ENCODE results near the gene HIGD2B.
"Not testable (repeated sequence)": the region's sequence is repeated elsewhere in the genome, so short reads cannot be mapped to it uniquely, and the experiment has no call there.

The HIGD2B gene

DNA sequence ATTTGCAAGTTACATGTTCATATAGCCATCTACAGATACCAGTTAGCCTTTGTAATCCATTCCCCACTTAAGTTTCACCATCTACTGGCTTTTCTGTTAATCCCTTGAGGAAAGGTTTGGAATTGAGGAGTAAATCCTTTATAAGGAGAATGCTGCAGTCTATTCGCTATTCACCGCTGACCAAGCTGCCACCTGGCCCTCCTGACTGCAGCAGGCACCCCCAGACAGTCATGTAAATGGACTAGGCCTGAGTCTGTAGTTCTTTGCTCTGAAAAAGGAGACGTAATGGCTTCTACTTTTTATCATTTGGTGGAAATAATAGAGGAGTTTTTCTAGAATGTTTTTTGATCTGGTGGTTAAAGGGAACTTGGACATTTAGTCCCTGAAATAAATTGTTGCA lies 3.2 kb downstream of the HIGD2B start:
- FAIRE-seq (no peak), DNase-seq (ENCODE audit: extremely low spot score, insufficient read length, low read depth) (no peak)

GRCh38 chr15:72680931-72681330 lies 5.1 kb downstream of the HIGD2B start:
- DNase-seq (ENCODE audit: extremely low spot score, insufficient read length, low read depth) (no peak), FAIRE-seq (no peak)

- FAIRE-seq (no peak), DNase-seq (ENCODE audit: extremely low spot score, insufficient read length, low read depth) (no peak)
Measured at GRCh38 chr15:72676838-72677237, 9.1 kb downstream of the HIGD2B start.

DNA sequence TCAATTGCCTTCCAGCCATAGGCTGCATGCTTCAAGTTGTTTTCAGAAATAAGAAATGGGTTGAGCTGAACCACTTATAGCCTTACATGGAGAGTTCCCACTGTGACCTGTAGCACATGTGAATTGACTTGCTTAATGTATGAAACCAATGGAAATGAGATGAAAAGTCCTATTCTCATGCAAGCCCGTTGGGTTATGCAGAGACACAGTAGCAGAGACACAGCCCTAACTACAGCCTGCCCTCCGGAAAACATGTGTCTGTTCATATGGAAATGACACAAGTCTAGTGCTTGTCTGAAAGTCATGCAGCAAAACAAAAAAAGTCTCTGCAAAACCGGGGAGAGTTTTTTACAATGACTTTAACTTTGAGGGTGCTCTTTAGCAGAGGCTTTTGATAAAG lies 14.5 kb downstream of the HIGD2B start:
- DNase-seq (ENCODE audit: extremely low spot score, insufficient read length, low read depth) (no peak), FAIRE-seq (no peak)

GRCh38 chr15:72670656-72671352 lies 15.2 kb downstream of the HIGD2B start:
- FAIRE-seq (peak; percentile 75), DNase-seq (ENCODE audit: extremely low spot score, insufficient read length, low read depth) (peak; percentile 25)

DNA sequence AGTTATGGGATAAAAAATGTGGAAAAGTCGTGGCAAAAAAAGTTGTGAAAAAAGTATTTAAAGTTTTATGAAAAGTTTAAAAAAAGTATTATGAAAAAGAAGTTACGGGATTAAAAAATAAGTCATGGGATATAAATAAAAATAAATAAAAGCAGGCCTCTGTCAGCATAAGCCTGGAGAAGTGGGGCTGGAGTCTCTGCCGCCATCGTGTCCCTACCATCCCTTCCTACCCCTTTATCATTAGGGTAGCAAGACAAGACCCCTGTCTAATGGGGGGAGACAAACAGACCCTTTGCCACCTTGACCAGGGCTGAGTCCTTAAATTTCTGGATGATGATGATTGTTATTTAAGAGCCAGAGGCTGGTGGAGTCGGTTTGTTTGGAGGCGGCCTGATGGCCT lies 16.2 kb downstream of the HIGD2B start:
- not testable (repeated sequence) for DNase-seq (ENCODE audit: extremely low spot score, insufficient read length, low read depth); FAIRE-seq

DNA sequence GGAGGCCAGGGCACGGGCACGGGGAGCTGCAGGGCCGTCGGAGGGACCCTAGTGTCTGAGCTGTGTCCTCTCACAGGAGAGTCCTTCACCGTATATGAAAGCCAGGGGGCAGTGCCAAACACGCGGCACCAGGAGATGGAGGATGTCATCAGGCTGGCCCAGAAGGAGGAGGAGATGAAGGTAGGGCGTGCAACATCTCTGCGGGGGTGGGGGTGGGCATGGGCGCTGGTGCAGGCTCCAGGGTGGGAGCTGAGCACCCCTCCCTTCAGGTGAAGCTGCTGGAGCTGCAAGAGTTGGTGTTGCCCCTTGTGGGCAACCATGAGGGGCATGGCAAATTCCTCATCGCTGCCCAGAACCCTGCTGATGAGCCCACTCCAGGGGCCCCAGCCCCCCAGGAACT lies 20.3 kb downstream of the HIGD2B start:
- FAIRE-seq: not testable (repeated sequence)

GRCh38 chr15:72663931-72664330 lies 22.1 kb downstream of the HIGD2B start:
- not testable (repeated sequence) for FAIRE-seq; DNase-seq (ENCODE audit: extremely low spot score, insufficient read length, low read depth)

More for the DNA sequence above, 20.3 kb downstream of the HIGD2B start:
- not testable (repeated sequence) for DNase-seq (ENCODE audit: extremely low spot score, insufficient read length, low read depth)

GRCh38 chr15:72661081-72661480 lies 24.9 kb downstream of the HIGD2B start:
- not testable (repeated sequence) for FAIRE-seq; DNase-seq (ENCODE audit: extremely low spot score, insufficient read length, low read depth)

GRCh38 chr15:72656014-72656413 lies 30.0 kb downstream of the HIGD2B start:
- not testable (repeated sequence) for DNase-seq (ENCODE audit: extremely low spot score, insufficient read length, low read depth); FAIRE-seq

GRCh38 chr15:72654397-72654796 lies 31.6 kb downstream of the HIGD2B start, which contains the start of gene GOLGA6B:
Gene GOLGA6B (plus strand): TSS chr15:72654697. CDS start chr15:72654738, 41 bp downstream.
- DNase-seq (ENCODE audit: extremely low spot score, insufficient read length, low read depth); FAIRE-seq: not testable (repeated sequence)

GRCh38 chr15:72648631-72649253 lies 37.2 kb downstream of the HIGD2B start:
- not testable (repeated sequence) for DNase-seq (ENCODE audit: extremely low spot score, insufficient read length, low read depth); FAIRE-seq

DNA sequence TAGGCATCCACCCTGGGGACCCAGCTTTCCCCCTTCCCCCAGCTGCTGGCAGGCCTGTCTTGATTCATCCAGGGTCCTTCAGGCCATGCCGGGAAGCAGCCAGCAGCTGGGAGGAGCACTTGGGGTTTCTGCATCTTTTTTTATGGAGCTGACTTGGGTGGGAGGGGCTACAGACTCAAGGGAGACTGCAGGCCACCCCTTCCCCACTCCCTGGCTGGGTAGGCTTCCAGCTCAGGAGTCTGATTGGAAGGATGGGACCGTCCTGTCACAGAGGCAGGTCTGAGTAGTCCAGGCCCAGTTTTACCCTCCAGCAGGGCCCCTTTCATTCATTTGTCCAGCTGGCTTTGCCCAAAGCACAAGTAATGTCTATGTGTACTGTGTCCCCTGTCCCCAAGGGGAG lies 43.7 kb downstream of the HIGD2B start:
- not testable (repeated sequence) for FAIRE-seq; DNase-seq (ENCODE audit: extremely low spot score, insufficient read length, low read depth)

DNA sequence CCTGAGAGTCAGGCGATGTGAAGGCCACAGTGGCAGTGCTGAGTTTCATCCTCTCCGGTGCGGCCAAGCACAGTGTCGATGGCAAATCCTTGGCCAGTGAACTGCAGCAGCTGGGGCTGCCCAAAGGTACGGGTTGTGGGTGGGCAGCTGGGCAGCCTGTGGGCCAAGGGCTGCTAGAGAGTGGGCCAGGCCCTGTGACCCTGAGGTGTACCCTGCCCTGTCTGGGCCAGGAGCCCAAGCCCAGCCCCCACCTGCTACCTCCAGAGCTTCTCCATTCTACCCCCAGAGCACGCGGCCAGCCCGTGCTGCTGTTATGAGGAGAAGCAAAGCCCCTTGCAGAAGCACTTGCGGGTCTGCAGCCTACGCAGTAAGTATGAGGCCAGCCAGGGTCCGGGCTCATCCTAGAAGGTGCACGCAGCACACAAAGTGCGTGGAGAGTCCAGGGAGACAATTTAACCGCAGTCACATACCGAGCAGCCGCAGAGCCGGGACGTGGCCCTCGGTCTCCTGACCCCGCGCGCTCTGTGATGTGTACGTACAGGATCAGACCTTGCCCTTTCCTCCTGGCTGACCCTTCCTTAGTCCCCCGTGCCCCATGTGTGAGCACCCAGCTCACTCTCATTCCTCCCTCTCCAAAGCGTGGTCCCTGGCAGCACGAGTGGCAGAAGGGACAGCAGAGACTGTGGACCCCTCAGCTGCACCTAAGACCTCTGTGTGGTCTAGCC lies 46.1 kb downstream of the HIGD2B start:
- not testable (repeated sequence) for FAIRE-seq

GRCh38 chr15:72636519-72637282 lies 49.3 kb downstream of the HIGD2B start:
- FAIRE-seq: peak; percentile 31
- DNase-seq (ENCODE audit: extremely low spot score, insufficient read length, low read depth): not testable (repeated sequence)

More for the DNA sequence above, 46.1 kb downstream of the HIGD2B start:
- not testable (repeated sequence) for DNase-seq (ENCODE audit: extremely low spot score, insufficient read length, low read depth)

DNA sequence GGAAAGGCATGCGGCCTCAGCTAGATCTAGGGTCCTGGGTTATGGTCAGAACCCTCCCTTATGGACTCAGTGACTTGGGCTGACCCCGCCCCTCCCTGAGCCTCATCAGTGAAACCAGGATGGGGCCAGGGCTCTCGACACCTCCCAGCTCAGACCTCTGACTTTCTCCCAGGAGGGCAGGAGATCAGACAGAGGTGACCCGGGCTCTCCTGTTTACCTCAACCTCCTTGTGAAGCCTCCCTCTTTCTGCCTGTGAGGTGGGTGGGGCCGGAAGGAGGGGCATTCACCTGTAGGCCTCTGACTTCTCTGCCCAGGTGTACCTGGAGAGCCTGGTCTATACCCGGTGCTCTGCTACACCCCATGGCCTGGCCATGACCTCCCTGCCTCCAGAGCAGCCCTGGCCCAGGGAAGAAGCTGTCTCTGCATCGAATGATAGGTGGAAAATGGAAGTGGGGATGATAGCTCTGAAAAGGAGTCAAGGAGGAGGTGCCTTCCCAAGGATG lies 56.9 kb downstream of the HIGD2B start:
- DNase-seq (ENCODE audit: extremely low spot score, insufficient read length, low read depth); FAIRE-seq: not testable (repeated sequence)

DNA sequence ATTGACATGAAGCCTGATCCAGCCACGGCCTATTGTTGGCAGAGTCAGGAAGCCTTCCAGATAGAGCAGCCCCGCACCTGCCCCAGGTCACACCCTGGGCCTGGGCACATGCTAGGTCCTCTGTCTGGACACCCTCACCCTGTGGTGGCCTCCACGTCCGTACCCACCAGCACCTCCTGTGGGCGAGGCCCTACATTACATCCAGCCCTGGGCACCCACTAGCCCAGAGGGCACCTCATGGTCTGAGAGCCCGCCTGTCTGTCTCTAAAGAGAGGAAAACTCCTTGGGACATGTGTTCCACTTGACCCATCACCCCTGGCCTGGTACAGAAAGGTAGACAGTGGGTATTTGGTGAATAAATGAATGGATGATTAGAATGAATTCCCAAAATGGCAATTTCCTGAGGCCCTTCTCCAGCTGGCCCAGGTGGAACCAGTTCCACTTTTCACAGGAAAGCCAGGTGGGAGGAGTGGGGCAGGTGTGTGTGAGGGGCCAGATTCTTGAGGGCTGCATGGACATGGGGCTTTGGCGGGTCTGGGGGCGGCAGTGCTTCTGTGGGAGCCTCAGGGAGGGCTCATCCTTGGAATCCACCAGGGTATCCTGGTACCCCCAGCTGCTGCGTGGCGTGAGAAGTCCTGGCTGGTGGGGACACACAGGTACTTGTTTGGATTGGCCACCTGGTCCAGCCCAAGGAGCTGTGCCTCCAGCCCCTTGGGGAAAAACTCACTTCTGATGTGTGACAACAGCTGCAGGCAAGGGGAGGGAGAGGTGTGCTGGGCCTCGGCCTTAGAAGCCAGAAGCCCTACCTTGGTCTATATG lies 57.5 kb downstream of the HIGD2B start:
- not testable (repeated sequence) for DNase-seq (ENCODE audit: extremely low spot score, insufficient read length, low read depth); FAIRE-seq

DNA sequence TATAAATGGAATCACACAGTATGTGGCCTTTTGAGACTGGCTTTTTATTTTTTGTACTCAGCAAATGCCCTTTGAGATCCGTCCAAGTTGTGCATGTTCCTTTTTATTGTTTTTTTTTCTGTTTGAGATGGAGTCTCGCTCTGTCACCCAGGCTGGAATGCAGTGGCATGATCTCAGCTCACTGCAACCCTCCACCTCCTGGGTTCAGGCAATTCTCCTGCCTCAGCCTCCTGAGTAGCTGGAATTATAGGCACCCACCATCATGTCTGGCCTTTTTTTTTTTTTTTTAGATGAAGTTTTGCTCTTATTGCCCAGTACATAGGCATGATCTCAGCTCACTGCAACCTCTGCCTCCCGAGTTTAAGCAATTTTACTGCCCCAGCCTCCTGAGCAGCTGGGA lies 59.8 kb downstream of the HIGD2B start:
- DNase-seq (ENCODE audit: extremely low spot score, insufficient read length, low read depth): not testable (repeated sequence)

More for the DNA sequence above, 59.8 kb downstream of the HIGD2B start:
- FAIRE-seq: not testable (repeated sequence)
